Activated gamma-delta T cell treated with anti-CD3 and anti-CD28 coated beads, Interleukin-2, amount 50 U/mL, for 16 hours (primary cell): ENCODE data around the gene RIOX2.

ENCODE experiments used
- DNase-seq: peaks from one replicate; pipeline ENCODE4 v3.0.0-alpha.2; 2020; ENCODE audit warnings: low read depth

RIOX2 gene

GRCh38 chr3:97954228-97954827, 17.9 kb downstream of the RIOX2 start:
- no peak for DNase-seq

DNA sequence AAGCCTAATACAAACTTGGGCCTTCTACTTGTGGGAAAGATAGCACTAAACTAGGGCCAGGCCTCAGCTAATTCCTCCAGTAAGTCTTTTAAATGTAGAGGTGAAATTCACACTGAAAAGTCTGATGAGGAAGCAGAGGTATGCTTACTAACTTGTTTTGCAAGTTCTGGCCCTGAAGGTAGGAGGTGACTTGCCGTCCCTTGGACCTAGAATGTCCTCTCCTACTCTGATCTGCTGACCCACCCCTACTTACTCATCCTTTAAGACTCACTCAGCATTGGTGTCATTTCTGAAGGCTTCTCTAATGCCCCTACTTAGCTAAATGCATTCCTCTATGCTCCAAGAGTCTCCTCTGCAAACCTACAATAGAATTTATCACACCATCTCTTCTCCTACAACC, 19.4 kb downstream of the RIOX2 start:
- DNase-seq = no peak

- DNase-seq = no peak
Measured at GRCh38 chr3:97952280-97952679, 20.0 kb downstream of the RIOX2 start.

DNA sequence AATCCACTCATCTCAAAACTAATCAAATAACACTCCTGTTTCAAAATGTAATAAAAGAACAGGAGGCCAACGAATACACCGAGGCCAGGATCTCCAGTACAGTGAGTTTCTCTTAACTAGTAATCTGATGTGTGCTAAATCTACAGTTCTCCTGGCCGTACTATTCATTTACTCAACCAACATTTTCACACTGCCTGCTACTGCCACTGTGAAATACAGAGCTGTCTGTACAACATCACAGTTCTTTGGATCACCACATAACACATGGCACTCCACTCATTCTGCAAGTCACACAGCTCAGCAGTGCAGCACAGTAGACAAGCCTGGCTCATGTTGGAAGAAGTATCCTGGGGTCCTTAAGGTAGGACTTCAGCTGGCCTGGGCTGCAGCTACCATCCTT, 21.9 kb downstream of the RIOX2 start:
- DNase-seq = no peak

DNA sequence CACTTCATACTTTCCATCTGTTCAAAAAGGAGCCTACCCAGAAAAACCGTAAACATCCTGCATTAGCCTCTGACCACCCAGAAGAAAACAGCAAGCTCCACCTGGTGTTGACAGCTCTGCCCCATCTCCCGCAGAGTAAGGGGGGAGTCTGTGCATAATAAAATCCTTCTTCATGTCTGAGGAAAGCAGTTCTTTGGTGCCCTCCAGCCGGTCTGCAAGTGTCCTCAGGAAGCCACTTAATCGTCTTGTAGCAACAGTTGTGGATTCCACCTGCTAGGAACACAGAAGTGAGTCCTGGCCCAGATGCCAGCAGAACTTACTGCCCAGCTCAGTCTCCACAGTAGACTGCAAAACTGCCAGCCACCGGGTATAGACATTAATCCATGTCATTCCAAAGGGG, 22.5 kb downstream of the RIOX2 start:
- no peak for DNase-seq

DNA sequence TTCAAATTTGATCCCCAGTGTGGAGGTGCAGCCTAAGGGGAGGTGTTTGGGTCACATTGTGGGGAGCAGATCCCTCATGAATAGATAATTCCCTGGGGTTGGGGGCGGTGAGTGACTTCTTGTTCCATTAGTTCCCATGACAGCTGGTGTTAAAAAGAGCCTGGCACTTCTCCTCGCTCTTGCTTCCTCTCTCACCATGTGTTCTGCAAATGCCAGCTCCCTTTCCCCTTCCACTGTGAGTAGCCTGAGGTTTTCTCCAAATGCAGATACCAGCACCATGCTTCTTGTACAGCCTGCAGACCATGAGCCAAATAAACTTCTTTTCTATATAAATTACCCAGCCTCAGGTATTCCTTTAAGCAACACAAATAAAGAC, 23.1 kb downstream of the RIOX2 start:
- no peak for DNase-seq

DNA sequence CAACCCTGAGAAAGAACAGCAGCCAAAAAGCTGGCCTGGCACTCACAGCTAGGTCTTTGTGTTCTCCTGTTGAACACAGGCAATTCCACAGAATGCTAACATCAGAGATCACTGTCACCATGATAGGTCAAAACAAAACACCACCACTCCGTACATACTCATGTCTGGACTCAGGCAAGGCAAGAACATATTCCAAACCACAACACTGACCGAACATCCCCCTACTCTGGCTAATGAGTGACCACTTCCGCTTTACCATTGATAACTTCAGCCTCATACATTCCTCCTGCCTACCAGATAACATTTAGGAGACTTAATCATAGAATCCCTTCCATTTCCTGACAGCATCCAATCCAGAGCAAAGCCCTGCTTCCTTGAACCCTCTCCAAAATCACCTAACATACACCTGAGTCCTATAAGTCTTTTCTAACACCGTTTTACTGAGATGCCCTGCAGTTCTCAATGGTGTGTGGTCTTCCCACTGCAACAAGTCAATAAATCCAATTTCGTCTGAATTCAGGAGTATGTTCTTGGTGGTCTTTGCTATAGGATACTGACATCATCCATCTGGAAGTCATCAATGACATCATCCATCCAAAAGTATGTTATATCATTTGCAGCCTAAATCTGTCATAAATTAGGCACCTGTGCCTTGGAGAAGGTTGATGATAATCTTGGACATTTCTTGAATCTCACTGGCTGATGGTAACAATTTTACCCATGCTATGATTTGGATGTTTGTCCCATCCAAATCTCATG, 23.7 kb downstream of the RIOX2 start:
- no peak for DNase-seq

GRCh38 chr3:97942801-97943546, 29.3 kb downstream of the RIOX2 start:
- DNase-seq = no peak

DNA sequence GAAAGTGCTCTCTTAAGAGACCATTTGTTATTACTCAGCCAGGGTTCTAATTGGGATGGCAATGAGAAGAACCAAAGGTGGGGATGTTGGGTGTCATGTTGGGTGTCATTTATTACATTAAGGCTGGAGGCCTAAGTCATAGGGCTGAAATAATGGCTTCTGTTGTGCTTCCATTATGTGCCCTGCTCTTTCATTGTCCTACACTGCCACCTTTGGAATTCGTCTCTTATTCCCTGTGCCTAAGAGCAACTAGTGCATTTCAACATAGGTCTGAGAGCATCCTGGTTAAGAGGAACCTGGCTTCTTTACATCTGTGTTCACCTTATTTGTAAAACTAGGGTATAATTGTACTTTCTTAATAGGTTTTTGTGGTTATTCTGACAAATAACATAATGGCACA, 32.2 kb downstream of the RIOX2 start:
- DNase-seq = no peak

DNA sequence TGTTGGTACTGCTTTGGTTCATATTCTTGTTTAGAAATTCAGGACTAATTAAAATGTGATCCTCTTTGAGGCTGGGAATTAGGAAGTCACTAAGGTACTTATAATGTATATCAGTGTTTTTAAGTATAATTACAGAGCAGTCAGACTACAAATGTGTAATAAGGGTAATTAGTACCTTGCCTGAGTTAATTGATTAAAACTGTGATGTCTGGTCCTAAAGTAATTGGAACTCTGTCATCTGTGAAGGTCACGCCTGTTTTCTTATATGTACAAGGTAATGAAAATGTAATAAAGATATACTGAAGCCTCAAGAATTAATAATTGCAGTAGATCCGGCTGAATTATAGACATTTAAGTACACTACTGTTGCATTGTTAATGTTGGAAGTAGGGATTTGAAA, 32.8 kb downstream of the RIOX2 start:
- DNase-seq = no peak

DNA sequence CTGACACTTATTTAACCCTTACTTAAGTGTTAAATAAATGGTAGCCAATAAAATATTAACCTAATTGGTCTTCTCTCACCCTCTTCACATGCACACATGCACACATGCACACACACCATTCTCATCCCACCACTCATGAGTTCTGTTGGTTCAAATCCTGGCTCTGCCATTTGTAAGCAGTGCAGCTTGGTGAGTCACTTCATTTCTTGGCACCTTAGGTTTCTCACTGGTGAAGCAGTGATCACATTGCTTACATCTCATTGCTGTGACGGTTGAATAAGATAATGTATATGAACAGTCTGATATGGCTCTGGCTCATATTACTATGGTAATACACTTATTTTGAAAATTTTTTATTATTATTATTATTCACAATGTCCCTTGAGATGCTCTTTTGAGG, 33.8 kb downstream of the RIOX2 start:
- DNase-seq = no peak

- DNase-seq = no peak
Measured at GRCh38 chr3:97937205-97937604, 35.0 kb downstream of the RIOX2 start.

DNA sequence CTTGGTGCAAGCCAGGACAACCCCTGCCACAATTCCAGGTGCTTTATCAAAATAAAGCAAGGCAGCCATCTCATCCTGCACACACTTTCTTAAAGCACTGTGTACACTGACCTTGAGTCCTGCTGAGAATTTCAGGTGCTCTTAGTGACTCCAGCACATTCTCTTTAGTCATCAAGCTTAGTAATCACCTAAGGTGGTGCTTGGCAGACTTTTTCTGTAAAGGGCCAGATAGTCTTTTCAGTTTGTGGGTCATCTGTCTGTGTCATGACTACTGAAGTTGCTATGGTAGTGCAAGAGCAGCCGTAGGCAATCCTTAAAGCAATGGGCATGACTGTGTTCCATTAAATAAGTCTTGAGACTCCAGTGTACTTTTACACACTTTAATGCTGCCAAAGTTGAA, 36.4 kb downstream of the RIOX2 start:
- DNase-seq = no peak

DNA sequence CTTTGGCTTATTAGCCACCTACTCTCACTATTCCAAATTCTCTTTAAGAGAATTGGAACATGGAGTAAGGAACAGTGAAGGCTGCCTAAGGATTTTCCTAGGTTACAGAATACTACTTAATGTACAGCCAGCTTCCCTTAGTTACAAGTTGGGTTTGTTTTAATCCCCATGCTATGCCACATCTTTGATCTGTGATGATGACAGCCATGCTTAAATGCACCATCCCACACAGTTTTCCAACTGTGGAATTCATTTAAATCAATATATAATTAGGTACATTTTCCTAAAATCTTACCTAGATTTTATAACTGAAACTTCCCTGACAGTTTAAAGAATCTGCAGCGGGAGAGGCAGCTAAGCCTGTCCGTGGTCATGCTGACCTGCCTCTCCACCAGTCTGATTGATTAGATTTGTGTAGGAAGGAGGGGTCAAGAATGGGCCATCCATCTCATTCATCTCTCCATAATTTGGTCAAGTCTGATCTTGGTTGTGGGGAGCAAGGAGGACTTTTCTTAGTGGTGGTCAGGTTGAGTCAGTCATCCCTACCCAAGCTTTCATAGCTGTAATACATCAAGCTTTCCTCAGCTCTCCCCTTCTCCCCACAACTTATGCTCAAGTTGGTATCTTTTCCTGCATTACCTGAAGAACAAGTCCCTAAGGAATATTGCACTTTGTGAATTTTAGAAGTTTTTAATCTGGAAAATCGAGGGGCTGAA, 37.1 kb downstream of the RIOX2 start:
- DNase-seq = no peak

GRCh38 chr3:97932387-97932801, 39.8 kb downstream of the RIOX2 start:
- no peak for DNase-seq

GRCh38 chr3:97931218-97931617, 41.0 kb downstream of the RIOX2 start:
- DNase-seq = no peak

GRCh38 chr3:97930018-97930417, 42.2 kb downstream of the RIOX2 start:
- DNase-seq = no peak

- no peak for DNase-seq
Measured at GRCh38 chr3:97928986-97929385, 43.2 kb downstream of the RIOX2 start.

GRCh38 chr3:97927704-97928103, 44.5 kb downstream of the RIOX2 start:
- no peak for DNase-seq

GRCh38 chr3:97917813-97918536, 54.3 kb downstream of the RIOX2 start:
- no peak for DNase-seq

DNA sequence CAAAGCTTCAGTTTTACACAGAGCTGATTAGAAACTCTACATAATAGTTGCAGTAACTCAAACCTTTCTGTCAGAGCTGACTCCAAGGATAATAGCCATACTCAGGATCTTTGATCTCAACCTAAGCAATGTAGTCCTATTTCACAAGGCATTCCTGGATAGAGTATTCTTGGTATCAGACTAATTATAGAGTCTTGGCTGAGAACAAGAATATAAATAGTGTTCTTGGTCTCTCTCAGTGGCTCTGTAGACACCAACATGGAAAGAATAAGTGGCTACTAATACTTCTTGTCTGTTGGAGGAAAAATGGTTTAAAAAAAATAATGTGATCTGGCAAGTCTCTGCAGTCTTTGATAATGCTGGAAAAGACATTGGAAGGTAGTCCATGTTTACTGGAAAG, 55.7 kb downstream of the RIOX2 start:
- DNase-seq = no peak

DNA sequence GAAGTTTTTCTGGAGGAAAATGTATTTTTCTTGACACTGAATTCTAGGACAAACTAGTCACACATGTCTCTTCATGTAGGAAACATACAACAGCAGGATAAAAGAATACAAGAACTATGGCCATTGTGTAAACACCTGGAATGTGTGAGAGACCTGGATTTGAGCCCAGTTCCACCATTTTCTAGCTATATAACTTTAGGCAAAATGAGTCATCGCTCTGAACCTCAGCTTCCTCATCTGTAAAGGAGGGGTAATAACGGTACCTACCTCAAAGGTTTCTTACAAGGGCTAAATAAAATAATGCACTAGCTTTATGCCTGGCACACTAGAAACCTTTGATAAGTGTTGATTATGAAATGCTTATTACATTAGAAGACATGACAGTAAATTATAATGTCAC, 57.8 kb downstream of the RIOX2 start:
- no peak for DNase-seq
